T-cell (primary cell): ENCODE data around the gene TMA7. TPM values are rescaled to one million over a fixed set of nuclear protein-coding genes. Genes with fewer than 3 reads are reported as not detected.

Source experiments
- ATAC-seq, 4 experiments: fragments of 200-7000 bp in 3 of 4; fragments of 150-1000 bp in 1 of 4; cut with Tn5 transposase; replicated peaks in 1 of 4; 1 replicate in 3 of 4; 2 replicates in 1 of 4; pipeline ENCODE4 v1.10.0; 2021; ENCODE audit warnings: moderate library complexity in 3 of 4, mild to moderate bottlenecking in 2 of 4, moderate number of reproducible peaks in 1 of 4
- CTCF ChIA-PET, 2 donors: fragments of 300-600 bp; sonication (Branson Sonifier 250); formaldehyde crosslinking; loops; one replicate each; lab custom pipeline; 2022; ENCODE audit warnings: antibody characterized with exemption in 2 of 2; lab: Charles Lee
- POLR2A ChIA-PET, 2 donors: fragments of 300-600 bp; sonication (Branson Sonifier 250); formaldehyde crosslinking; loops; one replicate each; lab custom pipeline; 2022; ENCODE audit warnings: antibody characterized with exemption in 2 of 2; lab: Charles Lee
- DNase-seq, 35 experiments: peaks; one replicate each; pipeline versions ENCODE4 v3.0.0 to v3.0.0-alpha.2; 2013 to 2023
- H3K27ac ChIP-seq: one replicate; pipeline ENCODE4 v1.5.1; 2013; ENCODE audit warnings: low read length
- H3K27me3 ChIP-seq, 2 experiments: replicated peaks in 1 of 2; 1 replicate in 1 of 2; 2 replicates in 1 of 2; pipeline versions ENCODE4 v1.6.1 to v1.7.0; 2013; ENCODE audit warnings: low read length in 1 of 2, mixed read lengths in 1 of 2; ENCODE audit not compliant: control insufficient read depth in 2 of 2, insufficient read depth in 2 of 2; ENCODE audit errors: extremely low read depth in 1 of 2
- H3K36me3 ChIP-seq, 2 donors: 1 replicate in 1 of 2; 2 replicates in 1 of 2; pipeline versions ENCODE4 v1.6.1 to v1.7.0; 2013; ENCODE audit warnings: low read length in 1 of 2; ENCODE audit not compliant: control insufficient read depth in 2 of 2, insufficient read depth in 1 of 2; ENCODE audit errors: extremely low read depth in 1 of 2
- H3K4me1 ChIP-seq, 2 experiments: 1 replicate in 1 of 2; 2 replicates in 1 of 2; pipeline versions ENCODE4 v1.6.1 to v1.7.0; 2013; ENCODE audit warnings: low read length in 2 of 2, mixed read lengths in 1 of 2; ENCODE audit not compliant: insufficient read depth in 2 of 2, control insufficient read depth in 1 of 2; ENCODE audit errors: extremely low read depth in 1 of 2
- H3K4me3 ChIP-seq, 2 donors: 1 replicate in 1 of 2; 2 replicates in 1 of 2; pipeline versions ENCODE4 v1.5.1 to v1.7.0; 2013; ENCODE audit warnings: mild to moderate bottlenecking in 2 of 2, low read length in 1 of 2, moderate library complexity in 1 of 2; ENCODE audit not compliant: control insufficient read depth in 1 of 2; ENCODE audit errors: extremely low read depth in 1 of 2
- H3K9me3 ChIP-seq: 2 replicates; pipeline ENCODE4 v1.7.0; 2013
- H3K27ac Mint-ChIP-seq, 2 donors: one replicate each; pipeline ENCODE4 v1.8.0; 2020 to 2021; ENCODE audit warnings: mild to moderate bottlenecking in 2 of 2, mixed read lengths in 2 of 2
- H3K27me3 Mint-ChIP-seq, 2 donors: one replicate each; pipeline ENCODE4 v1.8.0; 2021 to 2022; ENCODE audit warnings: mixed read lengths in 2 of 2
- H3K36me3 Mint-ChIP-seq: one replicate; pipeline ENCODE4 v1.8.0; 2021; ENCODE audit warnings: mixed read lengths
- H3K4me1 Mint-ChIP-seq, 3 donors: one replicate each; pipeline ENCODE4 v1.8.0; 2020 to 2022; ENCODE audit warnings: mixed read lengths in 3 of 3, mild to moderate bottlenecking in 1 of 3
- H3K4me3 Mint-ChIP-seq, 3 donors: one replicate each; pipeline ENCODE4 v1.8.0; 2020 to 2022; ENCODE audit warnings: mild to moderate bottlenecking in 3 of 3, mixed read lengths in 3 of 3, moderate library complexity in 3 of 3
- H3K9me3 Mint-ChIP-seq, 3 donors: one replicate each; pipeline ENCODE4 v1.8.0; 2020 to 2022; ENCODE audit warnings: mixed read lengths in 3 of 3
- WGBS: methylation state at CpG from one replicate; pipeline ENCODE4 v1.1.5; 2013; ENCODE audit warnings: missing lambda C conversion rate; ENCODE audit not compliant: insufficient coverage; 5-methylcytosine and 5-hydroxymethylcytosine counted together
- total RNA-seq, 35 experiments: library from RNA in 6 of 35; stranded (reverse) in 6 of 35; fragments of 120-200 nt in 1 of 35; gene quantifications; one replicate each; pipeline versions ENCODE4 v1.2.1 to v1.2.4 and lab custom pipeline; 2013 to 2026

TMA7 gene
- total RNA-seq, 5 donors from 2014 or later (not counting 1 experiment from before 2014, with no cell fraction given): 216 to 245 (median 229) TPM

DNA sequence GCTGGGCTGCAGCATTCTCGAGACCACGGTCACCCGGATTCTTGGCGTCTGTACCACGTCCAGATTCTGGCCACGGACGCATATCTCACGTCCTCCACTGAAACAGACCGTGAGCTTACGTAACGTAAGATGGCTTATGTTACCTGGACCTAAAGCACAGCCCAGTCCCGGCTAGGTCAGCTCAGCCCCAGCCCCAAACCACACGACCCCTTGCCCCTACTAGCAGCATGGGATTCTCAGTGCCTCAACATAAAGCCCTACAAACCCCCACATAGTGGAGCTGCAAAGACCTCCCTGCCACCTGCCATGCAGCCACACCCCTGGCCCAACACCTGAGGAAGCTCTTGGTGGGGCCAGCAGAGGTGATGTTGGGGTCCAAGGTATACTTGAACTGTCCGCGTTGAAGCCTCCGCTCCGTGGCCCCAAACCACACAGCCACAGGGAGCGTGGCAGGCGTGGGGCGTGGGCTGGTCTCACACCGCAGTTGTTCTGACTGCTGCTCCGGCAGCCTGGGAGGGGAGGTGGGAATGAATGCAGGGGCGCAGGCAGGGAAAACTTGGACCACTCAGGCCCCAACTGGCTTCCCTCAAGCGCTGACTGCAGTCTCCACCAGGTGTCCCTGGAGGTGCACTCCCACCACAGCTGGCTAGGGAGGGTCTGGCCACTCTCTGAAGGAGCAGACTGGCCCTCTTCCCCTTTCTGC lies 24.7 kb upstream of the TMA7 start:
- Mint-ChIP-seq H3K4me3 (no peak overlapping the region), H3K9me3 (no peaks in the 10 kb centered on the region), H3K4me1 (no peaks in the 10 kb centered on the region), H3K36me3 (no peaks in the 10 kb centered on the region), H3K27ac (no peak overlapping the region), H3K27me3 (no peaks in the 10 kb centered on the region)
- no peaks in the 10 kb centered on the region for H3K4me1 ChIP-seq
- no peaks in the 10 kb centered on the region for H3K9me3 ChIP-seq
- DNase-seq (no peak), ATAC-seq (no peak)
- no peak overlapping the region for H3K27ac ChIP-seq
- H3K36me3 ChIP-seq: no peaks in the 10 kb centered on the region
- CTCF ChIA-PET: interaction anchor here in 1 of 2 donors (1.0 kb wide), 1 partner anchor 134 kb away, joined by 9 read pairs; no protein-coding TSS in a partner anchor
- POLR2A ChIA-PET: no interaction called here
- no peak overlapping the region for H3K4me3 ChIP-seq
- 85% methylated on average over 22 of the region's 24 CpGs for WGBS
- peaks cover 0 to 4% of the 10 kb centered on the region in 2 experiments for H3K27me3 ChIP-seq

DNA sequence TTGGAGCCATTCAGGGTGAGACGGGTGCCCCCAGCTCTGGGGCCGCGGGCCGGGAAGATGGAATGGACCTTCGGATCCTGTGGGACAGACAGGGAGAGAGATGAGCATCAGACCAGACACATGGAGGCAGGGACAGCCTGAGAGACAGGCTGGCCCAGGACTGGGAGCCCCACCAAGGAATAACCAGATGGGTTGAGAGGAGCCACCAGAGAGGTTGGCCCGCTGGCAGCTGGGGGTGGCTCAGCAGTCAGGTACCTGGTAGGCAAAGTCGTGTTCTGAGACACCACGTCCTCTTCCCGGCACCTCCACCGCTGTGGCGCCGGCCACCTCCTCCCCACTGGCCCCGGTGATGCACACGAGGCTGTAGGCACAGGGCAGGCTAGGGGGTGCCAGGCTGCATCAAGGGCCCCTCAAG lies 24.0 kb upstream of the TMA7 start:
- DNase-seq: no peak
- Histone ChIP-seq H3K36me3 (no peaks in the 10 kb centered on the region), H3K9me3 (no peaks in the 10 kb centered on the region), H3K4me3 (no peak overlapping the region), H3K27me3 (peaks cover 0 to 4% of the 10 kb centered on the region in 2 experiments), H3K4me1 (no peaks in the 10 kb centered on the region), H3K27ac (no peak overlapping the region)
- Mint-ChIP-seq H3K4me3 (no peak overlapping the region), H3K4me1 (no peaks in the 10 kb centered on the region), H3K27me3 (no peaks in the 10 kb centered on the region), H3K27ac (no peak overlapping the region), H3K36me3 (no peaks in the 10 kb centered on the region), H3K9me3 (no peaks in the 10 kb centered on the region)
- ATAC-seq: no peak
- 90% methylated on average over 7 of the region's 14 CpGs for WGBS
- ChIA-PET CTCF (no interaction called here), POLR2A (no interaction called here)

DNA sequence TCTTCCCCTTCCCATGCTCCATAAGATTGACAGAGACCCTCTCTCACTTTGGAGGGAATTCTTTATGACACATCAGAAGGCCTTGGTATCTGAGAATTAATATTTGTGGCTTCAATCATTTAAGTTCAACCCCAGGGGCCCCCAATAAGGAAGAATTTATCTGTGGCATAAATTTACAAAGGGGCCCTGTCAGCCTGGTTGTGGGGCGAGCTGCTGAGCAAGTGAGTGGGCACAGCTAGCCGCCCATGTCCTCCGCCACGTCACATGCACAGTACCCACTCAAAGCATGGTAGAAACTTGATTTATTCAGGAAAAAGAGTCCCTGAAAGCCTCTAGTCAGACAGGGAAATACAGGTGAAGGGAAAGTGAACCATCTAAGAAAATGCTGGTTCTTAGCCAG lies 23.5 kb upstream of the TMA7 start:
- H3K27me3 Mint-ChIP-seq: no peaks in the 10 kb centered on the region
- WGBS: 77% methylated on average over 4 of the region's 4 CpGs

DNA sequence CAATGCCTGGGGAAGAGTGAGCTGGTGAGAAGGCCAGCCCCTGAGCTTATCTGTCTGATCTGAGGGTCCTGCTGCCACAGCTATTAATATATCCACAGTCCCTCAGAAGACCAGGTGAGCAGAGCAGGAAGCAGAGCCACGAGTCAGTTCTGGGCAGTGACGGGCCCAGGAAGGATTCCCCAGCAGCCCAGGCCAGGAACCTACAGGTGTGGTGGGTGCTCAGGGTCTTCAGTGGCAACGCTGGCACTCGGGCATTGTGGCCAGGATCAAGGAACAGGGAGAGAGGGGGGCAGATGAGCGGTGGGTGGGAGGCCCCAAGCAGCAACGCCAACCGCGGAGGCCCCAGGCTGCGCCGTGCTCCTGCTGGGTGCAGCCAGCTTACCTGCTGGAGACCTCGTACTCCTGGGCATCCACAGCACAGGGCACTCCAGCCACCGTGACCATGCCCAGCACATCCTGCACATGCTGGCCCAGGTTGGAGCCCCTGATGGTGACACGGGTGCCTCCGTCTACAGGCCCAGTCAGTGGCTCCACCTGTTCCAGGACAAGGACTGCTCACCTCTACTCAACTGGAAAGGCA lies 22.4 kb upstream of the TMA7 start:
- Histone ChIP-seq H3K27me3 (peaks cover 0 to 4% of the 10 kb centered on the region in 2 experiments), H3K36me3 (no peaks in the 10 kb centered on the region), H3K4me1 (peaks cover 0 to 3% of the 10 kb centered on the region in 2 experiments), H3K27ac (no peak overlapping the region), H3K9me3 (no peaks in the 10 kb centered on the region), H3K4me3 (no peak overlapping the region)
- Mint-ChIP-seq H3K9me3 (no peaks in the 10 kb centered on the region), H3K4me3 (no peak overlapping the region), H3K27me3 (no peaks in the 10 kb centered on the region), H3K36me3 (no peaks in the 10 kb centered on the region), H3K4me1 (no peaks in the 10 kb centered on the region), H3K27ac (no peak overlapping the region)
- ChIA-PET POLR2A (interaction anchor here in 1 of 2 donors (0.5 kb wide), 1 partner anchor 320 kb away, joined by 11 read pairs; no protein-coding TSS in a partner anchor), CTCF (interaction anchor here in 1 of 2 donors (0.8 kb wide), 1 partner anchor 19 kb away, joined by 3 read pairs; no protein-coding TSS in a partner anchor)
- DNase-seq (no peak), ATAC-seq (no peak)
- 87% methylated on average over 11 of the region's 14 CpGs for WGBS

More for the DNA sequence above, 23.5 kb upstream of the TMA7 start:
- no peak for ATAC-seq
- no peak overlapping the region for H3K4me3 Mint-ChIP-seq
- Histone ChIP-seq H3K4me3 (no peak overlapping the region), H3K9me3 (no peaks in the 10 kb centered on the region), H3K36me3 (no peaks in the 10 kb centered on the region), H3K4me1 (no peaks in the 10 kb centered on the region), H3K27me3 (peaks cover 0 to 4% of the 10 kb centered on the region in 2 experiments), H3K27ac (no peak overlapping the region)
- no peaks in the 10 kb centered on the region for H3K9me3 Mint-ChIP-seq
- DNase-seq: no peak
- no peak overlapping the region for H3K27ac Mint-ChIP-seq
- POLR2A ChIA-PET: no interaction called here
- no peaks in the 10 kb centered on the region for H3K36me3 Mint-ChIP-seq
- CTCF ChIA-PET: interaction anchor here in 1 of 2 donors (0.8 kb wide), 1 partner anchor 20 kb away, joined by 3 read pairs; no protein-coding TSS in a partner anchor
- no peaks in the 10 kb centered on the region for H3K4me1 Mint-ChIP-seq

DNA sequence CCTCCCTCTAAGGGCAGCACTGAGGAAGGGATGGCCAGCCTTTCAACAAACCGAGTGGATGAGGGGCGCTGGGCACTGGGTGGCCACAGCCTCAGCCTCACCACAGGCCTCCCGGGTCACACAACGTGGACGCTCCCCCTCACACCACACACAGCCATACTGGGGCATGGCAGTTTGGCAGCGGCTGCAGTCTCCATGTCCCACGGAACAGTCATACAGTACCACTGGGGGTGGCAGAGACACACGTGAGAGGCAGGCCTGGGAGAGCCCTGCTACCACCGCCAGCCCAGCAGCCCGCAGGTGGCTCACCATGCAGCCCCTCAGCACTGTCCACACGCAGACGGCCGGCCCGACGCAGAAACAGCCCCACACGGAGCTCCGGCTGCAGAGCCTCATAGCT lies 21.9 kb upstream of the TMA7 start:
- no peak for DNase-seq
- Histone ChIP-seq H3K9me3 (no peaks in the 10 kb centered on the region), H3K4me1 (peaks cover 0 to 3% of the 10 kb centered on the region in 2 experiments), H3K27me3 (peaks cover 0 to 4% of the 10 kb centered on the region in 2 experiments), H3K4me3 (no peak overlapping the region), H3K27ac (no peak overlapping the region), H3K36me3 (no peaks in the 10 kb centered on the region)
- WGBS: 95% methylated on average over 12 of the region's 17 CpGs
- H3K4me1 Mint-ChIP-seq: no peaks in the 10 kb centered on the region
- ATAC-seq: no peak
- H3K27ac Mint-ChIP-seq: no peak overlapping the region
- H3K9me3 Mint-ChIP-seq: no peaks in the 10 kb centered on the region
- POLR2A ChIA-PET: no interaction called here
- no peak overlapping the region for H3K4me3 Mint-ChIP-seq
- CTCF ChIA-PET: interaction anchor here in 1 of 2 donors (1.7 kb wide), 1 partner anchor 18 kb away, joined by 4 read pairs; no protein-coding TSS in a partner anchor
- no peaks in the 10 kb centered on the region for H3K27me3 Mint-ChIP-seq
- H3K36me3 Mint-ChIP-seq: no peaks in the 10 kb centered on the region

DNA sequence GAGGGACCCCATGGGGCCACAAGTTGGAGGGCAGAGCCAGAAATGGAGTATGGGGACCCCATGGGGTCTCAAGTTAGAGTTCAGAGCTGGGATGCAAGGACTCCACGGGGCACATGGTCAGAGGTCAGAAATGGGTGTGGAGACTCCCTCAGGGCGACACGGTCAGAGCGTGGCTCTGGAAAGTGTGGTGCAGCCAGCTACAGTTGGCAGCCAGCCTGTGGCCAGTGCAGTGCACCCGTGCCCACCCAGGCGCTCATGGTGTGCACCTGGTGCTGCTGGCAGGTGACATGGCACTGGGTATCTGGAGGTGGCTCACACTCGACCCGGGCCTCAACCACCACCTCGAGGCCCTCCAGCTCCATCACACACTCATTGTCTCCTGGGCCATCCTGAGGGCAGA lies 21.4 kb upstream of the TMA7 start:
- ChIA-PET CTCF (interaction anchor here (1.0 to 1.7 kb wide), 2 partner anchors 18 kb away, joined by 4 to 8 read pairs; no protein-coding TSS in a partner anchor), POLR2A (no interaction called here)
- Histone ChIP-seq H3K4me3 (no peak overlapping the region), H3K9me3 (no peaks in the 10 kb centered on the region), H3K27me3 (peaks cover 0 to 4% of the 10 kb centered on the region in 2 experiments), H3K36me3 (no peaks in the 10 kb centered on the region), H3K4me1 (peaks cover 0 to 3% of the 10 kb centered on the region in 2 experiments), H3K27ac (no peak overlapping the region)
- no peaks in the 10 kb centered on the region for H3K9me3 Mint-ChIP-seq
- H3K4me1 Mint-ChIP-seq: no peaks in the 10 kb centered on the region
- H3K36me3 Mint-ChIP-seq: no peaks in the 10 kb centered on the region
- H3K27me3 Mint-ChIP-seq: no peaks in the 10 kb centered on the region
- no peak for ATAC-seq
- DNase-seq: no peak
- H3K4me3 Mint-ChIP-seq: no peak overlapping the region
- H3K27ac Mint-ChIP-seq: no peak overlapping the region
- WGBS: 82% methylated on average over 8 of the region's 9 CpGs
